Transverse colon (tissue), 4 donors: ENCODE data around the gene GATA2. TPM values are rescaled to one million over a fixed set of nuclear protein-coding genes. Genes with fewer than 3 reads are reported as not detected.

Experiments
- DNase-seq: peaks from one replicate; pipeline ENCODE4 v3.0.0-alpha.2; 2019
- H3K27ac ChIP-seq, 4 donors: fragments of 200-600 bp; sonication (generic); 2 replicates each; pipeline ENCODE4 v1.5.1; 2016 to 2018; ENCODE audit warnings: inconsistent platforms in 4 of 4
- H3K27me3 ChIP-seq: fragments of 200-600 bp; sonication (generic); 2 replicates; pipeline ENCODE4 v1.5.1; 2017; ENCODE audit warnings: inconsistent platforms
- H3K36me3 ChIP-seq, 4 donors: fragments of 200-600 bp; sonication (generic); 2 replicates each; pipeline ENCODE4 v1.5.1; 2017 to 2019; ENCODE audit warnings: inconsistent platforms in 4 of 4
- H3K4me1 ChIP-seq, 4 donors: fragments of 200-600 bp; sonication (generic); 2 replicates each; pipeline ENCODE4 v1.5.1; 2017 to 2020; ENCODE audit warnings: inconsistent platforms in 4 of 4
- H3K4me3 ChIP-seq, 4 donors: fragments of 200-600 bp; sonication (generic); 1 replicate in 1 of 4; 2 replicates in 3 of 4; pipeline versions ENCODE4 v1.5.1 to v1.6.1; 2017 to 2019; ENCODE audit warnings: inconsistent platforms in 4 of 4
- H3K9me3 ChIP-seq, 2 donors: fragments of 200-600 bp; sonication (generic); 2 replicates each; pipeline ENCODE4 v1.5.1; 2017 to 2019; ENCODE audit warnings: inconsistent platforms in 2 of 2
- CTCF ChIP-seq, 5 experiments: fragments of 200-600 bp in 3 of 5; fragments of 450-650 bp in 2 of 5; sonication (generic) in 3 of 5; IDR thresholded peaks; 1 replicate in 2 of 5; 2 replicates in 3 of 5; pipeline ENCODE4 v1.5.1; 2016 to 2017; ENCODE audit warnings: antibody characterized with exemption in 5 of 5, inconsistent platforms in 3 of 5, mild to moderate bottlenecking in 2 of 5, moderate library complexity in 1 of 5
- EP300 ChIP-seq: sonication (generic); formaldehyde crosslinking; IDR thresholded peaks from one replicate; pipeline ENCODE4 v1.6.1; 2017; ENCODE audit warnings: antibody characterized with exemption, low read depth
- POLR2A ChIP-seq: fragments of 450-650 bp; IDR thresholded peaks from one replicate; pipeline ENCODE4 v1.6.1; 2016; ENCODE audit warnings: antibody characterized with exemption, mild to moderate bottlenecking, moderate library complexity
- POLR2AphosphoS5 ChIP-seq, 3 donors: sonication (generic); formaldehyde crosslinking; IDR thresholded peaks; one replicate each; pipeline ENCODE4 v1.6.1; 2016; ENCODE audit warnings: antibody characterized with exemption in 3 of 3
- WGBS, 2 donors: methylation state at CpG; one replicate each; pipeline ENCODE4 v1.1.5; 2018; ENCODE audit warnings: low coverage in 1 of 2; 5-methylcytosine and 5-hydroxymethylcytosine counted together
- in situ Hi-C, 4 donors: fragments of 200-750 bp; cut with MboI; loops; one replicate each; pipeline versions ENCODE4 v1.15.0 to v1.15.1; 2017; ENCODE audit warnings: low sequenced_read_pairs in 3 of 4, low pct_ligation_motif_present in 1 of 4, low pct_unique_long_range_greater_than_20kb in 1 of 4
- intact Hi-C: fragments of 100-400 bp; cut with DNase I; formaldehyde crosslinking; loops from one replicate; pipeline ENCODE4 v1.15.1; 2023; ENCODE audit warnings: low total_unique reads
- total RNA-seq, 4 donors: library from RNA; depleted of rRNA; stranded (reverse); fragments of >200 nt; gene quantifications; one replicate each; pipeline ENCODE4 v1.1.0, GENCODE V29; 2016

The GATA2 gene
- total RNA-seq, 4 donors from 2014 or later = 1.8 to 8.2 (median 2.9) TPM

DNA sequence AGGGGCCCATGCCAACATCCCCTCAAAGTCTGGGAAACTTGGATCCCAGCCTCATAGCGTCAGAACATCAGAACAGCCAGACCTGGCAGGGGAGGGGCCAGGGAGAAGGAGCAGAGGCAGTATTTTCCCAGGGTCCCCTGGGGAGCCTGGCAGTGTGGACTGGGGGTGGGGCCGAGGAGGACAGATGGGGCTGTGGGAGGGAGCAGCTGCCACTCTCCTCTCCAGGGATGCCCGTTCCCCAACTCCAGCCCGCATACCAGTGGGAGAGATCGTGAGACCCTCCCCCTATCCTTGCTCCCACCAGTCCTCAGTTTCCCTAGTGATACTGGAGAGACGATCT, 19.9 kb downstream of the GATA2 start:
- no peak for TF ChIP-seq EP300
- TF ChIP-seq POLR2A = no peak
- no peak for TF ChIP-seq POLR2AphosphoS5 (IDR thresholded peaks at IDR 0.05)
- no peak for TF ChIP-seq CTCF (IDR thresholded peaks at IDR 0.05)
- intact Hi-C loops (no loop called here), in situ Hi-C loops (no loop called here)
- no peaks in the 10 kb centered on the region for H3K36me3 ChIP-seq
- DNase-seq = no peak
- H3K9me3 ChIP-seq = no peaks in the 10 kb centered on the region
- H3K27ac ChIP-seq = no peak overlapping the region
- H3K4me3 ChIP-seq = no peak overlapping the region
- no peaks in the 10 kb centered on the region for H3K4me1 ChIP-seq
- 54% methylated on average over 6 of the region's 6 CpGs; no CpG with 5 or more reads in 1 of the 2 donors for WGBS, 2 donors
- H3K27me3 ChIP-seq = peaks cover 45% of the 10 kb centered on the region

DNA sequence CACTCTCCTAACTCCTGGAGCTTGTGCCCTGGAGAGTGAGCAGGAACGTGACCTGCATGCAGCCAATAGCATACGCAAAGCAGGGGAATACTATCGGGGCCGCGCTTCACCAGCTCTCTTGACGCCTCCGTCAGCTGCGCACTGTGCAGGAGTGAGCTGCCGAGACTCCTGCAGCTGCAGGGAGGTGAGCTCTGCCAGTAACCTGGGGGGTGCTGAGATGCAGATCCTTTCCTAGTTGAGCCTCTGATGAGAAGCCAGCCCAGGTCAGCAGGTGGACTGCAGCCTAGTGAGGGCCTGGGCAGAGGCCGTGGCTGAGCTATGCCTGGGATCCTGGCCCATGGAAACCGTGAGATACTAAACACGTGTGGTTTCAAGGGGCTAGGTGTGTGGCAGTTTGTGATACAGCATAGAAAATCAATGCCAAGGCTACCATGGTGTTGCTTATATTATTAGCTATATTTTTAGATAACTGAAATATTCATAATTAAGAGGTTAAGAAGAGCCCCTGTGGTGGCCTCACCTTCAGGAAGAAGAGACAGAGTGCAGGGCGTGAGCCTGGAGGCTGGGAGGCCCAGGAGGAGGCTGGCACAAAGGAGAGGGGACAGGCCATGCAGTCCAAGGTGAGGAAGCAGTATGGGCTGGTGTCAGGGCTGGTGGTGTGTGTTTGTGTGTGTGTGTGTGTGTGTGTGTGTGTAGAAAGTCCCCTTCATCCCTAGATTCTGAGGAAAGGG, 20.4 kb downstream of the GATA2 start:
- in situ Hi-C loops = no loop called here
- no peak for TF ChIP-seq POLR2A
- TF ChIP-seq CTCF (IDR thresholded peaks at IDR 0.05) = no peak
- no peak for TF ChIP-seq POLR2AphosphoS5 (IDR thresholded peaks at IDR 0.05)
- no peak for TF ChIP-seq EP300
- H3K4me3 ChIP-seq = no peak overlapping the region
- H3K27me3 ChIP-seq = peaks cover 40% of the 10 kb centered on the region
- H3K27ac ChIP-seq = no peak overlapping the region
- intact Hi-C loops = no loop called here
- H3K9me3 ChIP-seq = no peaks in the 10 kb centered on the region
- H3K4me1 ChIP-seq = no peaks in the 10 kb centered on the region
- H3K36me3 ChIP-seq = no peaks in the 10 kb centered on the region
- no peak for DNase-seq
- 43 to 85% methylated on average over 1 to 13 of the region's 13 CpGs for WGBS, 2 donors

- Histone ChIP-seq H3K27ac (no peak overlapping the region), H3K27me3 (peaks cover 32% of the 10 kb centered on the region), H3K36me3 (no peaks in the 10 kb centered on the region), H3K4me1 (no peaks in the 10 kb centered on the region), H3K9me3 (no peaks in the 10 kb centered on the region), H3K4me3 (no peak overlapping the region)
- 89% methylated on average over 3 of the region's 3 CpGs for WGBS, 2 donors
- no peak for DNase-seq
- no peak for TF ChIP-seq CTCF (IDR thresholded peaks at IDR 0.05)
- no peak for TF ChIP-seq POLR2AphosphoS5 (IDR thresholded peaks at IDR 0.05)
- TF ChIP-seq POLR2A = no peak
- no peak for TF ChIP-seq EP300
- intact Hi-C loops = no loop called here
- in situ Hi-C loops = no loop called here
Observed at GRCh38 chr3:128471720-128472119, 21.3 kb downstream of the GATA2 start.

- in situ Hi-C loops = no loop called here
- WGBS, 2 donors = 63 to 100% methylated on average over 1 to 2 of the region's 2 CpGs
- H3K27ac ChIP-seq = no peak overlapping the region
- H3K36me3 ChIP-seq = no peaks in the 10 kb centered on the region
- intact Hi-C loops = no loop called here
- no peaks in the 10 kb centered on the region for H3K9me3 ChIP-seq
- TF ChIP-seq EP300 (no peak), POLR2A (no peak), CTCF (IDR thresholded peaks at IDR 0.05) (no peak), POLR2AphosphoS5 (IDR thresholded peaks at IDR 0.05) (no peak)
- no peaks in the 10 kb centered on the region for H3K4me1 ChIP-seq
- H3K27me3 ChIP-seq = peaks cover 26% of the 10 kb centered on the region
- H3K4me3 ChIP-seq = no peak overlapping the region
- no peak for DNase-seq
Observed at GRCh38 chr3:128471110-128471509, 21.9 kb downstream of the GATA2 start.
